NCI-H2196 (cell line): ENCODE results near the gene CDC42BPB.

ENCODE experiments used
- DNase-seq: peaks from one replicate; lab custom pipeline; 2025; ENCODE audit not compliant: unreplicated experiment; lab: John Stamatoyannopoulos, UW

The CDC42BPB gene

DNA sequence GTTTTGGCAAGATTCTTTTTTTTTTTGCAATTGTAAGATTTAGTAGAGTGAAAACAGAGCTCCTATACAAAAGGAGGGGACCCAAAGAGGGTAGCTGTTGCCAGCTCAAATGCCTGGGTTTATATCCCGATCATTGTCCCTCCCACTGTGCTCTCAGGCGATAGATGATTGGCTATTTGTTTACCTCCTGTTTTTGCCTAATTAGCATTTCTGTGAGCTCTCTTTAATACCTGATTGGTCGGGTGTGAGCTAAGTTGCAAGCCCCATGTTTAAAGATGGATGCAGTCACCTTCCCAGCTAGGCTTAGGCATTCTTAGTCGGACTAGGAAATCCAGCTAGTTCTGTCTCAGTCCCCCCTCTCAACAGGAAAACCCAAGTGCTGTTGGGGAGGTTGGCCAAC lies 39.0 kb upstream of the CDC42BPB start:
- no peak for DNase-seq

DNA sequence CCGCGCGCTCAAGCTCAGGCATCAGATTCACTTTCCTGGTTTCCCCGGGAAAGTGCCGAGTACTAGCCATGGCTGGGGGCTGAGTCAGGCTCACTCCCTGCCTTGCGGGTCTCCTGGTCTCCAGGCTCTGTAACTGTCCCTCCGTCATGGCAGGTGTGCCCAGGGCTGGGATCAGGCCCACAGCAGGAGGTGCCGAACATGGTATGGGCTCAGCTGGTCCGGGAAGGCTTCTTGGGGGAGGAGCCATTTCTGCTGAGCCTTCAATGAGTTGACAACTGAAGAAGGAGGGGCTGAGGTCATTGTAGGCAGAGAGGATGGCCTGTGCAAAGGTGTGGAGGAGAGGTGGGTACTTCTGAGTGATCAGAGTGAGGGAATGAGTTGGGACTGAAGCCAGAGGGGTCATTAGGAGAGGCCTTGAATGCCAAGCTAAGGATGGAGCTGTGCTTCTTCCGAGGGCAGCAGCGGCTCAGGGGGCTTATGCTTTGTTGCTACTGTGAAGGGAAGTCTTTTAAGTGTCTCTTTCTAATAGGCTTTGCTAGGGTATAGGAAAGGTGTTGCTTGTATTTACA lies 37.9 kb upstream of the CDC42BPB start:
- no peak for DNase-seq

DNA sequence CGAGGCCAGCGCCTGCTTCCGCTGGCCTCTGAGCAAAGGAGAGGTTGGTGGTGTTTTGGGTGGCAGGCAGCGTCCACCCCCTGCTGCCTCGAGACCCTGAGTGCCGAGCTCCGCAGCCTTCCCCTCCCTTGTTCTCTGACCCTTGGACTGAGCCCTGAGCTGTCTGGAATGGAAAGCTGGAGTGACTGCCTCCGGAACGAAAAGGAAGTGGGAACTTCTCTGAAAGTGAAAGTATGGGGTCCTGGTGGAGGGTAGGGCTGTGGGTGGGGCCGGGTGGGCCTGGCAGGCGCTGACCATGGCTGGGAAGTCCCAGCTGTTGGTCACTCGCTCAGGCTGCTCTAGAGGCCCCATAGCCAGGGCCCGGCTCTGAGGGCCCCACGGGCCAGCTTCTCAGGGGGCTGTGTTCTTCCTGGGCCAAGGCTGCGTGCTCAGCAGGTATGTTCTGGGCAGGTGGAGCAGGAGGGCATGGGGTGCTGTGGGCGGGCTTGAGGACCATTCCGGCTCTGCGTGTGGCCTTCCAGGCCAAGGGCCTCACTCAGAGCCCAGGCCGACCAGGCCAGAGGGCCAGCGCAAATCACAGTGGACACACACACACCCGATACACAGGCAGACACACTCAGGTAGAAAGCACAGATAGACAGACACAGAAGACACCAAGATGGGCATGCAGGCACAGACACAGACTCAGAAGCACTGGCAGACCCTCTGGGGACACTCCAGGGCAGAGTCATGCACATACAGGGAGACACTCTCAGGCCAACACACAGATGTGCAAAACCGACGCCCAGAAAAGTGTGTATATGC lies 37.3 kb upstream of the CDC42BPB start, which contains the start of gene EXOC3L4:
TSS of gene EXOC3L4 (plus strand) at position 320 of the 804 bp plus-strand sequence. CDS start 5,495 bp downstream, outside the sequence.
- no peak for DNase-seq

DNA sequence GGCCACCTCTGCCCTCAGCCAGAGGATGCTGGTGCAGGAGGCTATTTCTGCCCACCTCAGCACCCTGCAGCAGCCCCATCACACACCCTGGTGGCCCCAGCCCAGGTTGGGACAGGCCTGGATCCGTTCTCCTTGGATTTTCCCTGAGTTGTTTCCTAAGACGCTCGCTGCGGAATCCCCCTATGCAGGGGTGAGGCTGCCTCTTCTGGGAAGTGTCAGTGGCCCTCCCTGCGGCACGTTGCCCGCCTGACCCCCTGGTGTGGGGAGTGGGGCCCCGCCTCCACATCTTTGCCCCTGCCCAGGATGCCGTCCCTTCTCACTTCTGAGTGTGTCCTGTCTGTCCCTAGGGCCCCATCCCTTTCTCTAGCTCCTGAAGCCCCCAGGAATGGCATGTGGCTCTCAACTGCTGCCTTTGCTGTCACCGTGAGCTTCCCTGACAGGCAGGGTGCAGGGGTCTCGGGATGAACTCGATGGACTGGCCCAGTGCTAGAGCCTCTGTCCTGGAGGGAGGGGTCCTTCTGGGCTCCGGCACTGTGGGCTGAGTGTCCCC lies 36.6 kb upstream of the CDC42BPB start:
- DNase-seq, result no peak

DNA sequence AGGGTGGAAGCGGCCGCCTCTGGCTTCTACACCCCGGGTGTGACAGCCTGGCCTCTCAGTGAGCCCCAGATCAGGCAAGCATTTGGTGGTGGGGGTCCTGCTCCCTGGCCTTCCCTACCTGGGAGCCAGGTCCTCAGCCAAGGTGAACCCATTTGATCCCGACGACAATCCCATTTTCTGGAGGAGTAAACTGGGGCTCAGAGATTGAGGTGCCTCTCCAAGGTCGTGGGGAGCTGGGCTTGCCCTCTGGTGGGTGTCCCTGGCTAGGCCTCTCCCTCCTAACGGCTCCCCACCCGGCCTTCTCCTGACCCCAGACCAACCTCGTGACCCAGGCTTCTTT lies 34.5 kb upstream of the CDC42BPB start:
- no peak for DNase-seq

DNA sequence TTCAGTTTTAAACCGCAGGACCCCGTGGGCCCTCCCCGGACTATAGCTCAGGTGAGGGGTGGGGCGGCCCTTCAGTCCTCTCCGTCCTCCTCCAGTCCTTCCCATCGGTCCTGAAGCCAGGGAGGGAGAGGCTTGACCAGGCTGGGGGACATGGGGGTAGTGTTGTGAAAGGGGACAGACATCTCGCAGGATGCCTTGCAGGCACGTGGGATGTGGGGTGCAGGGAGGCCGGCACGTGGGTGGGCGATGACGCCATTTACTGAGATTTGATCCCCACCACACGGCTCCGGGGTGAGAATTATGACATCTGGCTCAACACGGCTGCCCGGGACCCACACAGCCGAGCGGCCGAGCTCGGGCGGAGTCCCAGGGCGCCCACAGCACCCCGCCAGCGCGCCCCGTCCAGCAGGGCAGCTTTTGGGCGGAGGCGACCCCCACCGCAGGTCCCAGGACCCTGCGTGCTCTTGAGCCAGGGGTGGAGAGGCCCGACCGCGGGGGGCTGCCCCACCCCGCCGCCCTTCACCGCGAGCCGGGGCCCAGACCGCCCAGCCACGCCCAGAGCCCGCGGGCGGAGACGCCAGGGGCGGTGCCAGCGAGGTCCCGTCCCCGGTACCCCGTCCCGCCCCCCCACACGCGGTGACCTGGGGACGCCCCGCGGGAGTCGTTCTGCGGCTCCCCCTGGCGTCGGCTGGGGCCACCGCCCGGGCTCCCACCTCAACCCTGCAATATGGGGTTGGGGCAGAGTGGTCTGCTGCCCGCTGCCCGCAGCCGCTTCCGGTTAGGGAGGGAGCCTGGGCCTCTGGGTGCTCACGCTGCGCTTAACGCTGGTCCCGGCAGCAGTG lies 33.9 kb upstream of the CDC42BPB start:
- no peak for DNase-seq

DNA sequence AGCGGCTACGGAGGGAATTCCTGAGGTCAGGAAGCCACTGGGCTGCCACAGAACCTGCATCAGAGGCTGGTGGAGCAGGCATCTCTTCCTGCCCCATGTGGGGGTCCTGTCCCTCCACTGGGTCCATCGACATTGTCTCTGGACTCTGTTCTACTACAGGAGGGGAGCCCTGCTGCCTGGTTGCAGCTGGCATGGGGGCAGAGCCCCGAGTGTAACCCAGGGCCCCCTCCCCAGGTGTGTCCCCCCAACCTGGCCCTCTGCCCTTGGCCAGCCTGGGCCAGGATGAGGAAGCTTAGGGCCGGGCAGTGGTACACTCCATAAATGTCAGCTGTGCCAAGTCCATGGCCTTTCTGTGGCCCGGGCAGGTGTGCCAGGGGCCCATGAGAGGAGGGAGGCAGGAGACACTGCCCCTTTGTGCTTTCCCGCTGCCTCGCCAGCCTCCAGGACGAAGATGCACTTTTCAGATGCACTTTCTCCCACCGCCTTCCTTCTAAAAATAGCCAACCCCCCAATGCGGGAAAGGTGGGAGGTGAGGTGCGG lies 33.2 kb upstream of the CDC42BPB start:
- no peak for DNase-seq

DNA sequence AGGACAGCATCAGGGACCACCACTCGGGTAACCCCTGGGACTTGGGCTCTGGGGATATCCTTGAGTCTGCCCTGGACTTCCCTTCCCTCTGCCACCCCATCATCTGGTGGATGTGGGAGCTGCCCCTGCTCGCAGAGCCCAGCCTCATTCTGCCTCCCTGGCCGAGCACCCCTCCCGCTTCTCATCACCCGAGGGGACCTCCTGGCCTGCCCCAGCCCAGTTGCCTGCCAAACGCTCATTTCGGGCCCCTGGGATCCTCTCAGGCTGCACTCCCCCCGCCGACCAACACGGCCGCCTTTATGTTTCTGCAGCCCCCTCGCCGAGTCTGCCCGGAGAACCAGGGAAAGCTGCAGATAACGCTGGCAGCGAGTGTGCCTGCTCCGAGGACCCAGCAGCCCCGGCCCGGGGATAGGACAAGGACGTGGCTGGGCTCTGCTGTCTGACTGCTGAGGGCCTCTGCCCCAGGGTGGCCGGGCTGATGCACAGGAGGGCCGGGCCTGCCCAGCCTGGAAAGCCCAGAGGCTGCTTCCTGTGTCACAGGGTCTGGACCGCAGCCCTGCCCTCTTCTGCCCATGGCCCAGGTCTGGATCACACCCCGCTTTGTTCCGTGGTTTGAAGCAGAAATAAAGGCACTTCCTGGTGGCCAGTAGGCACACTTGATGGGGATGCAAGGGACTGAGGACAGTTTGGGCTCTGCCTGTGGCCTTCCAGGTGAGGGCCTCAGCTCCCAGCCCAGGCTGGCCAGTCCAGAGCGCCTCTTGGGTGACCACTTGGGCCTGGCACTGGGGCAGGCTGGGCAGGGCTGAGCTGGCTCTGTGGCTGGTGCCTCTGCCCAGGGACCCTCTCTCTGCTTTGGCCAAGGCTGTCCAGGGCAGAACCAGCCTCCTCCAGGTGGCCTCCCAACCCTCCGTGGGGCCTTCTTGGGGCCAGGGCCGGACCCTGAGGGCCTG lies 32.3 kb upstream of the CDC42BPB start:
- DNase-seq, result no peak

DNA sequence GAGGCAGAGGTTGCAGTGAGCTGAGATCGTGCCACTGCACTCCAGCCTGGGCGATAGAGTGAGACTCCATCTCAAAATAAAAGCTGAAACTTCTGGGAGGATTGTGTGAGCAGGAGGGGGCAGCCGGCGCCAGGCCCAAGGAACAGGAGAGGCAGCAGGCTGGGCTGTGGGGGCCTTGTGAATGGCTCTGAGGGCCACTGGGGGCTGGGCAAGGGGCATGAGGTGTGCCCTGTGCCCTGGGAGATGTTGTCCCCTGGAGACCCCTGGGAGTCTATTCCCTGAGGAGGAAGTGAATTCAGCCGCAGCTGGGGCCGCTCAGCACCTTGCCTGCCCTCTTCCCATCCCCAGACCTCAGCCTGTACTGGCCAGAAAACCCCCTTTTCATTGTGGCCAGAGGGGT lies 31.6 kb upstream of the CDC42BPB start:
- no peak for DNase-seq

DNA sequence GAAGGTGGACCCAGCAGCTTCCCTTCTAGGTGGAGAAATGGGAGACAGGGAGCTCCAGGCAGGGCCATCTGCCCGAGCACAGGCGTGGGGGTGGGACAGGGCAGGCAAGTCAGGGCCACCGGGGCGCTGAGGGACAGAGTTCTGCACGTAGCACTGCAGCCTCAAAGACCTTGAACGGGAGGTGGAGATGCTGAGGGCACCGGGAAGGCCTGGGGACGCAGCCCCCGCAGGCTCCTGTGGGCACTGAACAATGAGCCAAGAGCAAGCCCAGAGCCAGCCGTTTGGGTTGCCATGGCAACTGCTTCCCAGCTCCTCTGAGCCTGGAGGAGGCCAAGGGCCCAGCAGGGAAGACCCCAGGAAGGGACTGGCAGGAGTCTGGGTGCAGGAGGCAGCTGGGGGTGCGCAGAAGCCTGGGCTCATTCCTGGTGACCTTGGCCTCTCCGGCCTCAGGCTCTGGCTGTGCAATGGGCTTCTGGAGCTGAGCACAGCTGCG lies 30.0 kb upstream of the CDC42BPB start:
- no peak for DNase-seq

DNA sequence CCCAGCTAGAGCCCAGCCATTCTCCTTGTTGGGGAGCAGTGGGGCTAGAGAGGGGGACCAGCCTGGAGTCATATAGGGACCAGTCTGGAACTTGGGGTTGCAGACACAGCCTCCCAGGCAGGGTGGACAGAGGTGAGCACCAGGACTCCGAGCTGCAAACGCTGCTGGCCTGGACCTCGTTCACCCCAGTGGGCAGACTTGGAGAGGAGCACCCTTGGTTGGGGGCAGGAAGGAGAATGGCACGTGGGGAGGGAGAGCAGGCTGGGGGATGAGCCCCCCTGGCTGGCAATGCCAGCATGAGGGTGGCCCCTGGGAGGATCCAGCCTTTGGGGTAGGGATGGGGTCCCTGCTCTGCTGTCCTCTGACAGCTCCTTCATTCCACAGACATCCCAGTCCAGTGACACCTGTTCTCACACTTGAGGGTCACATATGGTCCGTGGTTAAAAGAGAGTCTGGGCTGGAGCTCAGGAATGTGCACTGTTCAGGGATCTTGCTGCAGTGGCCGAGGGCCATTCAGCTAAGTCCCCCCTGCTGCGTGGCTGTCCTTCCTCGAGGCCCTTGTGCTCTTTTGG lies 29.5 kb upstream of the CDC42BPB start:
- DNase-seq, result no peak

DNA sequence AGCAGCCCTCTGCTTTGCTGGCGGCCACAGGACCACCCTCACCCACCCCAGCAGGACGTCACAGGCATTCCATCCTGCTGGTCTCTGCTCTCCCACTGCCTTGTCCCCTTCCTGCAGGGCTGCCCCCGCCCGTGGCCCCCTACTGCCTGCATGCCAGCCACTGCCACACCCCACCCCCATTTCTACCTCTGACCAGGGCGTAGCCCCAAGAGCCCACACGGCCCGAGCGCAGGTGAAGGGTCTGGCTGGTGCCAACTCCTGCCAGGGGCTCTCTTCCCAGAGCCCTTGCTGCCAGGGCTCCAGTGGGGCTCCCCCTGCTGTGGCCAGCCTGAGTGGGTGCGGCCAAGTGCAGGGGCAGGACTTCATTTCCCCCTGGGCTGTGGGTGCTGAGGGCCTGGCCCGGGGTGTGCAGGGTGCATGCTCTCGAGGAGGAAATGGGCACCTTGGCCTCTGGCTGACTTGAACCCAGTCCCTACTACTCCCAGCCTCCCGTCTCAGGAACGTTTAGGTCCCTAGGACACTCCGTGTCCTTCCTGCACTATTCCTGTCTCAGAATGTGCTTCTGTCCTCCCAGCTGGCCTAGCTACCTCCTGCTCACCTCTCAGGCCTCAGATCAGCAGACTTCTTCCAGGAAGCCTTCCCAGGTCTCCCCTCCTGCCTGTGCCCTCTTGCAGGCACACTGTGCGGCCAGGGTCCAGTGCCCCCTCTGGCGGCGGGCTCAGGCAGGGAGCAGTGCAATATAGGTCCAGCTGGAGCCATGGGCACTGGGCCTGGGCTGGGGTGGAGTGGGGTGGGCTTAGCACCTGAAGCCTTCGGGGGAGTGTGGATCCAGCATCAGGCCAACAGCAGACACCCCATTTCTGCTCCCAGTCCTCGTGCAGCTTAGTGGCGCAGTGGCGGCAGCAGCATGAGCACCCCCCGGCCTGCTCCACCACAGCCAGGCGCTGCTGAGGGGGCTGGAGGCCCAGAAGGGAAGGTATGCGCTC lies 28.1 kb upstream of the CDC42BPB start:
- no peak for DNase-seq

DNA sequence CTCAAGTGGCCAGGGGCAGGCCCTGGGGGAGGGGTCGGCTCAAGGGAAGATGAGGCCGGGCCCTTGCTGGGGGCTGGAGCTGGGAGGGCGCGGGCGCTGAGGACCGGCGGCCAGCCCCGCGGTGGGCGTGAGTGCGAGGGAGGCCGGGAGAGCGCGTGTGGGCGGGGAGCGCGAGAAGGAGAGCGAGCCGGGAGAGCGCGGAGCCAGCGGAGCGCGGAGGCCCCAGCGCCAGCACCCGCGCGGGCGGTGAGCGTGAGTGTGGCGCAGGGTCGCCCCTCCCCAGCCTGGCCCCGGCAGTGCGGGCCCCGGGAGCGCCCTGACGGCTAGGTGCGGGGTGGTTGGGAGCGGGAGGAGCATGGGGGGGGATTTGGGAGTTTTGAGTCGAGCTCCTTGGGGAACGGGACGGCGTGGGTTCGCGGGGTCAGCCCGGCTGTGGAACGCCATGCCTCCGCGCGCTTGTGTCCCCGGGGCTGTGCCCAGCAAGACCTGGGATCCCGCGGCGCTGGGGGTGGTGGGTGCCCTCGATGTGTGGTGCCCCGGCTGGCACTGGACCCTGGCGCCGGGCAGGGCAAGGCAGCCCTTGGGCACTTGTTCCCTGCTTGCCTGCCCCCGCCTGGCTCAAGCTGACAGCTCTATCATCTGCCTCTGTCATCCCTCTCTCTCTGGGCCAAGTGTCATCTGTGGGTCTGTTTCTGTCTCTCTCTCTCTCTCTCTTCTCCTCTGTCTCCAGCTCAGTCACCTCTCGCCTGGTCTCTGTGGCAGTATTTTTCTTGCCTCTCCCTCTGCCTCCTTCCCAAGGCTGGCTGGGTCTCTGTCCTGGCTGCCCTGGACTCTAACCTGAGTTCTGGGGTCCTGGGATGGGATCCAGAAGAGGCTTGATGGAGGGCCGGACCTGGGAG lies 26.9 kb upstream of the CDC42BPB start, which contains the start of gene LBHD2:
TSS of gene LBHD2 (plus strand) at position 190 of the 899 bp plus-strand sequence. CDS start 1,803 bp downstream, outside the sequence.
- no peak for DNase-seq

DNA sequence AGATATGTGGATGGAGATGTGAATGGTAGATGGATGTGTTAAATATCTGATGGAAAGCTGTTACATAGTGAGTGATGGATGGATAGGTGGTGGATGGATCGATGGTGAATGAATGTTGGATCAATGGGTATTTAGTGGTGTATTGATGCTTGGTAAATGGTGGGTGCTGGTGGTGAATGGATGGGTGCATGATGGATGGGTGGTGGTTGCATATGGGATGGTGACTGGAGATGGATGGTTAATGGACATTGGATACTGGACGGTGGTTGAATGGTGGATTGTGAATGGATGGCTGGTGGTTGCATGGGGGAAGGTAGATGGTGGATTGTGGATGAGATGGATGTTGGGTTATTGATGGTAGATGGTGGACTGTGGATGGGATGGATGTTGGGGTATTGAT lies 24.6 kb upstream of the CDC42BPB start:
- no peak for DNase-seq

DNA sequence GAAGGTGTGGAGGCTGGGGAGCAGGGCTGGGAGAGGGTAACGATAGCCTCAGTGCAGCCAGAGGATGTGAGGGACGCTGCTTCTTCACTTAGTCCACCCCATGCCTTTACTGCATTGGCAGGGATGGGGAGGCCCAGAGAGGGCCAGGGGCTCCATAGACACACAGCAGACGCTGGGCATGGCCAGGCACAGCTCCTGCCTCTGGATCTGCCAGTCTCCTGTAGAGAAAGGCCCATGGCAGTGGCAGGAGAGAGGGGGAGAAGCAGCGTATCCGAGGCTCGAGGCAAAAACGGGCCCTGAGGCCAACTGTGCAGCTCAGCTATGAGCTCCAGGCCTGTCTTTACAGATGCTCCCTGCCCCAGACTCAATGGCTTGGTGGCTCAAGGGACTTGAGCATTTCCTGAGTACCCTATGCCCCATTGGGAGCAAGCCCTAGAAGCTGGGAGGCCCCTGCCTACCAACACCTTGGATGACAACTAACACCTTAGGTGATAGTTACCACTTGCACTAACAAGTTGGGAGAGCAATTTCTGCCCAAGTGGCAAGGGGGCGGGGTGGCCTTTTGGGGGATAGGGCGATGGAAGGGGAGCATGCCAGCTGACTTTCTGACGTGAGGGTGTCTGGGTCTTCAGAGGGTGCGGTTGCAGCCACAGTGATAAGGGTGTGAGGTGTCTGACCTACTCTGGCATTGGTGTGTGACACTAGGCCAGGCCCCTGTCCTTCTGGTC lies 21.7 kb upstream of the CDC42BPB start:
- no peak for DNase-seq

DNA sequence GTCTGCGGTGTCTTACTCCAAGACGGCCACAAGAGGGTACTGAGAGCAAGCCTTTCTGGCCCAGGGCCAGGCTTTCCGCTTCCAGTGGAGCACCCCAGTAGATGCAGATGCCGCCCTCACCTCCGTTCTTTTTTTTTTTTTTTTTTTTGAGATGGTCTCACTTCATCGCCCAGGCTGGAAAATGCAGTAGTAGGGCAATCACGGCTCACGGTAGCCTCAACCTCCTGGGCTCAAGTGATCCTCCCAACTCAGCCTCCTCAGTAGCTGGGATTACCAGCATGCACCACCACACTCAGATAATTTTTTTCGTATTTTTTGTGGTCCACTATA lies 21.0 kb upstream of the CDC42BPB start:
- peak; percentile 67 for DNase-seq
